GM12873 (cell line): ENCODE measurements around the gene SUCNR1.

ENCODE experiments used
- TF ChIP-seq, protein P1 (sequence below): IDR thresholded peaks from 2 replicates; pipeline ENCODE4 v1.5.1; 2012; ENCODE audit warnings: low read depth, mild to moderate bottlenecking, moderate library complexity, low read length, control low read depth; ENCODE audit not compliant: insufficient read depth; ENCODE audit errors: missing control alignments

SUCNR1 gene

DNA sequence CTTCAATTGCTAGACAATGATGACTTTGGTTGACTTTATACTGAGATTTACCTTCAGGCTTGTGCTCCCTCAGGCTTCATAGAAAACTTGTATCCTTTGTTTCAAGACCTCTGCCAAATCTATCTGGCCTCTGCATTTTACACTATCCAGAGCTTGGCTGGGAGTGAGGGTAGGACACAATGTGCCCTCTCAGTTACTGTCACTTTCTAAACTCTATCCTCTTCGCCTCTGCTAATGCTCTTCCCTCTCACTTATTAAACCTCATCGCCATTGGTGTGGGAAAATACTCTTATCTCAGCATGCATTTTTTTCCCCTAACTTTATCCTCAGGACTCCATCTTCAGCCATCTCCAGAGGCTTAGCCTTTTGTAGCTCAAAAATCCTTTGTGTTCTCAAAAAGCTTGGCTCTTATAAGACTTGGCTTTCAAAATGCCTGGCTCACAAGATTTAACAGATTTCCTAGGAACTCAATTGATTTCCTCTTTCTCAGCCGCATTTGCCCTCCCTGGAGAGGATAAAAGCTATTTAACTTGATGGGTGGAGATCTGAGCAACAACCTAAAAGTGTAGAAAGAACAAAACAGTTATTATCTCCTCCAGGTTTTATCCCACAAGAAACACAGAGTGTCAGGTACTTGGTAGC is 28.3 kb downstream of the SUCNR1 start:
- TF ChIP-seq, protein P1, sequence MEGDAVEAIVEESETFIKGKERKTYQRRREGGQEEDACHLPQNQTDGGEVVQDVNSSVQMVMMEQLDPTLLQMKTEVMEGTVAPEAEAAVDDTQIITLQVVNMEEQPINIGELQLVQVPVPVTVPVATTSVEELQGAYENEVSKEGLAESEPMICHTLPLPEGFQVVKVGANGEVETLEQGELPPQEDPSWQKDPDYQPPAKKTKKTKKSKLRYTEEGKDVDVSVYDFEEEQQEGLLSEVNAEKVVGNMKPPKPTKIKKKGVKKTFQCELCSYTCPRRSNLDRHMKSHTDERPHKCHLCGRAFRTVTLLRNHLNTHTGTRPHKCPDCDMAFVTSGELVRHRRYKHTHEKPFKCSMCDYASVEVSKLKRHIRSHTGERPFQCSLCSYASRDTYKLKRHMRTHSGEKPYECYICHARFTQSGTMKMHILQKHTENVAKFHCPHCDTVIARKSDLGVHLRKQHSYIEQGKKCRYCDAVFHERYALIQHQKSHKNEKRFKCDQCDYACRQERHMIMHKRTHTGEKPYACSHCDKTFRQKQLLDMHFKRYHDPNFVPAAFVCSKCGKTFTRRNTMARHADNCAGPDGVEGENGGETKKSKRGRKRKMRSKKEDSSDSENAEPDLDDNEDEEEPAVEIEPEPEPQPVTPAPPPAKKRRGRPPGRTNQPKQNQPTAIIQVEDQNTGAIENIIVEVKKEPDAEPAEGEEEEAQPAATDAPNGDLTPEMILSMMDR = no peak

DNA sequence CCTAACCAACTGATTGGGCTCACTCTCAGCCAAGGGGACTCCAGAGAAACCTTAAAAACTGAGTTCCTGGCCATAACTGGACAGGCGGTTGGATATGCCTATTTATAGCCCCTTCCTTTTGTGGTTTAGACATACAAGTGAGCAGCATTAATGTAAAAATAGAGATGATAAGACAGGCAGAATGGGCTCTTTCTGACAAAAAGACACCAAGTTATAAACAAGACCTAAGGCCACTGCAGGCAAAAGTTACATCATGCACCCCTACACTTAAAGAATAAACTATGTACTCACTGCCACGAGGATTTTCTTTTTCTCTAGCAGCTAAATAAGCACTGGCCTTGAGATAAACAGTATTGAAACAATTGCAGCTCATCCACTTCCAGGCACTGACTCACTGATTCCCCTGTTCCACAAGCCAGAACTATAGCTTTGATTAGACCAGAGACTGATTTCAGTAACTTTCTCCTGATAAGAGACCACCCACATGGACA is 30.1 kb downstream of the SUCNR1 start:
- TF ChIP-seq, protein P1 = no peak

DNA sequence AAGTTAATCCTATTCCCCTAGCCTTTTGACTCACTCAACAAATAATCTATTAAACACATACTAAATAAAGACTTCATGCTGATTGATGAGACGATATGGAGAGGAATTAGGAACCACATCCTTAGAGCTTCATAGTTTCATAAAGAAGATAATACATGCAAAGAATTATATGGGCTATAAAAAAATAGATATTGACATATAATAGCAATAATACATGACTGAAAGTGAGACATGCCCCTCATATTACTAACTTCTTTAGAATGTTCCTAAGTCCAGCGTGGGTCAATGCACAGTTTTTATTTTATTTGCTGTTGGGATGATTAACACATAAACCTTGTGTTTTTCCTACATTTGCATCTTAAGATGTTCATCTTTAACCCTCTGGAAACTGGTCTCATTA is 32.2 kb downstream of the SUCNR1 start:
- TF ChIP-seq, protein P1 = no peak

DNA sequence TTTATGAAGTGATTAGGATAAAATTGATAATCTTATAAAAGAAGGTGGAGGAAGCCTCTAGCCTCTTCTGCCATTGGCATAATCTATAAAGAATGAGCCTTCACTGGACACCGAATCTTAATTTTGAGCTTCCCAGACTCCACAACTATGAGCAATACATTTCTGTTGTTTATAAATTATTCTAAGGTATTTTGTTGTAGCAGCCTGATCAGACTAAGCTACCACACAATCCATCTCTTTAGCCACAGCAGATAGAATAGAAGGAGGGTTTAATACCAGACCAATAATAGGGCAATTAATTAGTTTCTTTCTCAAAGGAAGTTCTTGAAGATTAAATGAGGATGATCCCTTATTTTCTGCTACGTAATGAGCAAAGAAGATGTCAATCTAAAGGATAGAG is 33.3 kb downstream of the SUCNR1 start:
- TF ChIP-seq, protein P1 = no peak

DNA sequence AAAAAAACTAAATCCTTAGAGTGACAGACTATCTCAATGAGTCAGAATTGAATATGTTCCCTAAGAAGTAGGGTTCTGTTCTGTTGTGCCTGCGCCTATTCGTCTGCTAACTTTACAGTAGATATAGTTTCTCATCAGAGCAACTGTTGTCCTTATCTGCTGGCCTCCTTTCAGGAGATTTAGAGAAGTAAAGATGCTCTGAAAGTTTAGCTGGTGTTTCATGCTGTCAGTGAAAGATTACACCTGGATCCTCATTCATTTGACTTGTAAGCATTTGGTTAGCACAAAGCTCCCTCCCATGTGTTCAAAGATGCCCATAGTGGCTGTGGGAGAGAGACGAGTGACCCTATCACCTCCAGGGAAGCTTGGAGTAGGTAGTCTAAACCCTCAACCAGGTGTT is 35.0 kb downstream of the SUCNR1 start:
- TF ChIP-seq, protein P1 = no peak

DNA sequence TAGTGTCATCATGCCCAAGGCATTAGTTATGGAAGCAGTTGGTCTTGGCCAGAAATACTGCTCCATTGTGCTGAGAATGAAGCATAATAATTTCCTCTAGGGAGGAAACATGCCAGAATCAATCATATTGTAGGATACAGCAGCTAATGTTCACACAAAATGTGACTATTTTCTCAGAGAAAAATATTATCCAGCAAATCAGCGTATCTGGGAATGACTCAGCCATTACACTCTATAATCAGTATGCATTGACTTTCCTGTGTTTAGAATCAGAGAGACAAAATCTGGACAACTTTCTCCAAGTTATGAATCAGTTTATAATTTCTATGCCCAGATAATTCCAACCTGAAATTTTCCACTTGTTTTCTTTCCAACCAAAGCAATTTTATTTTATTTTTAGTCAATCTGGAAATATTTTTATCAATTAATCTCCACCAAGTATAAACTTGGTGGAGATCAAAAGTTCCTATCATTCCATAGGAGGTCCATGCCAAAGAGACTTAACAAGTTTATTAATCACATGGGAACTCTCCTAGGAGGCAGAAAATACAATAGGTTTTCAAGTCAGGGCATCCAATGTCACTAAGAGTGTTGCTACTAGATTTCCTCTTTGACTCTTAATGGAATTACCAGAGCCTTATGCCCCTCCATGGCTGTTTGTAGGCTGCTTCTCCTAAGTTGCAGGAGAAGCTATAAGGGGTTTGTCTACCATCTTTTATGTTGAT is 36.4 kb downstream of the SUCNR1 start:
- TF ChIP-seq, protein P1 = no peak

DNA sequence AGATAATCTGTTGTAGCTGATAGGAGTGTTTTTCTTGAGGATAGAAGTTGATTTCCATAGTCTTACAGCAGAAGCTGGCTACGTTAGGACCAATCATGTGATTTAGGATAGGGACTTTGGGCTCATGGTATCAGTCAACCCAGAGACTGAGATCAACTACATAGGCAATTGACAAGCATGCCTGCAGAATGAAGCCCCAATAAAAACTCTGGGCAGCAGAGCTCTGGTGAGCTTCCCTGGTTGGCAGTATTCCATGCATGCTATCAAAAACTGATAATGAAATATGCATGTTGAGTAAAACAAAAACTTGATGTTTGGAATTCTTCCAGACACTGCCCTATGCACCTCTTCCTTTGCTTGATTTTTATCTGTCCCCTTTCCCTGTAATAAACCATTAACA is 38.0 kb downstream of the SUCNR1 start:
- TF ChIP-seq, protein P1 = no peak
